WTC11 (cell line): ENCODE data around the gene STXBP5. TPM values are rescaled to one million over a fixed set of nuclear protein-coding genes. Genes with fewer than 3 reads are reported as not detected.

Source experiments
- ATAC-seq: fragments of 200-7000 bp; cut with Tn5 transposase; 2 replicates; pipeline ENCODE4 v1.10.0; 2021; ENCODE audit warnings: mild to moderate bottlenecking, moderate library complexity
- CTCF ChIA-PET: fragments of 300-600 bp; sonication (Branson Sonifier 250); formaldehyde crosslinking; loops from one replicate; lab custom pipeline; 2021; ENCODE audit warnings: antibody characterized with exemption; lab: Charles Lee
- POLR2A ChIA-PET: fragments of 350-600 bp; sonication (Branson Sonifier 250); formaldehyde crosslinking; loops from one replicate; lab custom pipeline; 2021; ENCODE audit warnings: antibody characterized with exemption; lab: Charles Lee
- DNase-seq: peaks from one replicate; pipeline ENCODE4 v3.0.0; 2021; ENCODE audit warnings: low spot score
- H3K27ac Mint-ChIP-seq: 2 replicates; pipeline ENCODE4 v1.8.0; 2021; ENCODE audit warnings: mixed read lengths
- H3K27me3 Mint-ChIP-seq: 2 replicates; pipeline ENCODE4 v1.8.0; 2021; ENCODE audit warnings: low read depth, mild to moderate bottlenecking, moderate library complexity, mixed read lengths
- H3K36me3 Mint-ChIP-seq: 2 replicates; pipeline ENCODE4 v1.8.0; 2021; ENCODE audit warnings: mixed read lengths
- H3K4me1 Mint-ChIP-seq: 2 replicates; pipeline ENCODE4 v1.8.0; 2022; ENCODE audit warnings: mixed read lengths
- H3K4me3 Mint-ChIP-seq: 2 replicates; pipeline ENCODE4 v1.8.0; 2021; ENCODE audit warnings: mild to moderate bottlenecking, moderate library complexity, mixed read lengths
- H3K9me3 Mint-ChIP-seq: 2 replicates; pipeline ENCODE4 v1.8.0; 2021; ENCODE audit warnings: mixed read lengths
- AR ChIP-seq: fragments of 250-450 bp; sonication (Bioruptor Pico); IDR thresholded peaks from 2 replicates; pipeline ENCODE4 v1.9.0; 2021; ENCODE audit warnings: mild to moderate bottlenecking
- ARID4B ChIP-seq: sonication (generic); formaldehyde crosslinking; IDR thresholded peaks from 2 replicates; pipeline ENCODE4 v1.8.0; 2023; ENCODE audit warnings: missing genetic modification reagents, mild to moderate bottlenecking, borderline replicate concordance
- ATF6 ChIP-seq: sonication (generic); formaldehyde crosslinking; IDR thresholded peaks from 2 replicates; pipeline ENCODE4 v1.8.1; 2023; ENCODE audit warnings: mild to moderate bottlenecking, missing genetic modification reagents
- FOXJ3 ChIP-seq: sonication (generic); formaldehyde crosslinking; IDR thresholded peaks from 2 replicates; pipeline ENCODE4 v1.9.0; 2021; ENCODE audit warnings: missing genetic modification reagents, mild to moderate bottlenecking, borderline replicate concordance
- HMGA2 ChIP-seq: fragments of 250-450 bp; sonication (Bioruptor Pico); IDR thresholded peaks from 2 replicates; pipeline ENCODE4 v1.4.0; 2021; ENCODE audit warnings: mild to moderate bottlenecking, moderate library complexity
- JAZF1 ChIP-seq: fragments of 250-450 bp; sonication (Bioruptor Pico); IDR thresholded peaks from 2 replicates; pipeline ENCODE4 v1.9.0; 2021; ENCODE audit warnings: moderate library complexity, mild to moderate bottlenecking, inconsistent platforms
- NFATC4 ChIP-seq: fragments of 250-450 bp; sonication (Bioruptor Pico); IDR thresholded peaks from 2 replicates; pipeline ENCODE4 v1.9.0; 2021; ENCODE audit warnings: mild to moderate bottlenecking
- OVOL2 ChIP-seq: fragments of 250-450 bp; sonication (Bioruptor Pico); IDR thresholded peaks from 2 replicates; pipeline ENCODE4 v1.9.0; 2021; ENCODE audit warnings: mild to moderate bottlenecking, borderline replicate concordance
- PRRX2 ChIP-seq: fragments of 250-450 bp; sonication (Bioruptor Pico); IDR thresholded peaks from 2 replicates; pipeline ENCODE4 v1.8.0; 2021; ENCODE audit warnings: mild to moderate bottlenecking
- SOX15 ChIP-seq: fragments of 250-450 bp; sonication (Bioruptor Pico); IDR thresholded peaks from 2 replicates; pipeline ENCODE4 v1.9.0; 2021; ENCODE audit warnings: mild to moderate bottlenecking
- TEAD1 ChIP-seq: sonication (generic); formaldehyde crosslinking; IDR thresholded peaks from 2 replicates; pipeline ENCODE4 v1.8.0; 2022; ENCODE audit warnings: mild to moderate bottlenecking, missing genetic modification reagents
- ZBTB21 ChIP-seq: sonication (generic); formaldehyde crosslinking; IDR thresholded peaks from 2 replicates; pipeline ENCODE4 v1.8.1; 2023; ENCODE audit warnings: mild to moderate bottlenecking, missing genetic modification reagents, borderline replicate concordance
- ZNF416 ChIP-seq: fragments of 250-450 bp; sonication (Bioruptor Pico); IDR thresholded peaks from 2 replicates; pipeline ENCODE4 v1.9.0; 2021; ENCODE audit warnings: mild to moderate bottlenecking, inconsistent platforms
- total RNA-seq: library from RNA; stranded (reverse); gene quantifications from 3 replicates; pipeline ENCODE4 v1.2.3, GENCODE V29; 2021
- TF ChIP-seq, protein P1 (sequence below): fragments of 250-450 bp; sonication (Bioruptor Pico); IDR thresholded peaks from 2 replicates; pipeline ENCODE4 v1.9.0; 2021; ENCODE audit warnings: mild to moderate bottlenecking
- TF ChIP-seq, protein P2 (sequence below): sonication (generic); formaldehyde crosslinking; conservative IDR thresholded peaks from 2 replicates; pipeline ENCODE4 v1.8.1; 2023; ENCODE audit warnings: mild to moderate bottlenecking, low read depth, missing genetic modification reagents, moderate library complexity
- TF ChIP-seq, protein P3 (sequence below): sonication (generic); formaldehyde crosslinking; IDR thresholded peaks from 2 replicates; pipeline ENCODE4 v1.8.0; 2022; ENCODE audit warnings: mild to moderate bottlenecking, missing genetic modification reagents
- TF ChIP-seq, protein P4 (sequence below): fragments of 200-600 bp; IDR thresholded peaks from 2 replicates; pipeline ENCODE4 v1.8.0; 2022; ENCODE audit warnings: antibody characterized with exemption
- TF ChIP-seq, protein P5 (sequence below): fragments of 250-450 bp; sonication (Bioruptor Pico); IDR thresholded peaks from 2 replicates; pipeline ENCODE4 v1.9.0; 2021; ENCODE audit warnings: moderate library complexity, mild to moderate bottlenecking, inconsistent platforms, borderline replicate concordance

STXBP5 gene
- total RNA-seq, 1 experiment from 2014 or later: 13.2 TPM

- POLR2A ChIA-PET: no interaction called here
- DNase-seq: no peak
- H3K4me1 Mint-ChIP-seq: peaks cover 20% of the 10 kb centered on the region
- TF ChIP-seq ARID4B (CRISPR knock-in tag) (no peak), ATF6 (CRISPR knock-in tag) (no peak)
- TF ChIP-seq, all 79 proteins: peak for 0
- H3K36me3 Mint-ChIP-seq: peaks cover 7% of the 10 kb centered on the region; the same call in 1 of the 2 replicates
- ATAC-seq: no peak
- H3K4me3 Mint-ChIP-seq: no peak overlapping the region
- no peak overlapping the region for H3K27ac Mint-ChIP-seq
- H3K27me3 Mint-ChIP-seq: no peaks in the 10 kb centered on the region
- CTCF ChIA-PET: no interaction called here
- no peaks in the 10 kb centered on the region for H3K9me3 Mint-ChIP-seq
These were observed 107.0 kb downstream of the STXBP5 start for GRCh38 chr6:147311218-147311617.

DNA sequence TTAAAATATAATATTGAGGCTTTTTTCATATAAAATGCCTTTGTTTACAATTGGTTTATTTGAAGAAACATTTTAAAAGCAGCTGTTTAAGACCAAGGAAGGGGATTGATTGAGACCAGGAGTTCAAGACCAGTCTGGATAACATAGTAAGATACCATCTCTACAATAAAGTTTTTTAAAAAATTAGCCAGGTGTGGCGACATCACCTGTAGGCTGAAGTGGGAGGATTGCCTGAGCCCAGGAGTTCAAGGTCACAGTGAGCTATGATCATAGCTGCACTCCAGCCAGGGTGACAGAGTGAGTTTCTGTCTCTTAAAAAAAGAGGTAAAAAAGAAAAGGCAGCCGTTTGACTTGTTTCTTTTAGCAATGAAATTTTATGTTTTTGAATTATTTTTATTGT is 117.0 kb downstream of the STXBP5 start:
- Mint-ChIP-seq H3K27me3 (no peaks in the 10 kb centered on the region), H3K4me1 (peaks cover 14% of the 10 kb centered on the region), H3K9me3 (no peaks in the 10 kb centered on the region), H3K36me3 (peaks cover 6% of the 10 kb centered on the region; the same call in 1 of the 2 replicates), H3K27ac (no peak overlapping the region), H3K4me3 (no peak overlapping the region)
- no peak for ATAC-seq
- no peak for DNase-seq
- ChIA-PET POLR2A (no interaction called here), CTCF (no interaction called here)
- no peak for TF ChIP-seq OVOL2
- no peak for TF ChIP-seq AR (CRISPR knock-in tag)
- TF ChIP-seq, protein P1, sequence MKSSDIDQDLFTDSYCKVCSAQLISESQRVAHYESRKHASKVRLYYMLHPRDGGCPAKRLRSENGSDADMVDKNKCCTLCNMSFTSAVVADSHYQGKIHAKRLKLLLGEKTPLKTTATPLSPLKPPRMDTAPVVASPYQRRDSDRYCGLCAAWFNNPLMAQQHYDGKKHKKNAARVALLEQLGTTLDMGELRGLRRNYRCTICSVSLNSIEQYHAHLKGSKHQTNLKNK (CRISPR knock-in tag): no peak
- TF ChIP-seq JAZF1 (CRISPR knock-in tag): no peak
- TF ChIP-seq, protein P2, sequence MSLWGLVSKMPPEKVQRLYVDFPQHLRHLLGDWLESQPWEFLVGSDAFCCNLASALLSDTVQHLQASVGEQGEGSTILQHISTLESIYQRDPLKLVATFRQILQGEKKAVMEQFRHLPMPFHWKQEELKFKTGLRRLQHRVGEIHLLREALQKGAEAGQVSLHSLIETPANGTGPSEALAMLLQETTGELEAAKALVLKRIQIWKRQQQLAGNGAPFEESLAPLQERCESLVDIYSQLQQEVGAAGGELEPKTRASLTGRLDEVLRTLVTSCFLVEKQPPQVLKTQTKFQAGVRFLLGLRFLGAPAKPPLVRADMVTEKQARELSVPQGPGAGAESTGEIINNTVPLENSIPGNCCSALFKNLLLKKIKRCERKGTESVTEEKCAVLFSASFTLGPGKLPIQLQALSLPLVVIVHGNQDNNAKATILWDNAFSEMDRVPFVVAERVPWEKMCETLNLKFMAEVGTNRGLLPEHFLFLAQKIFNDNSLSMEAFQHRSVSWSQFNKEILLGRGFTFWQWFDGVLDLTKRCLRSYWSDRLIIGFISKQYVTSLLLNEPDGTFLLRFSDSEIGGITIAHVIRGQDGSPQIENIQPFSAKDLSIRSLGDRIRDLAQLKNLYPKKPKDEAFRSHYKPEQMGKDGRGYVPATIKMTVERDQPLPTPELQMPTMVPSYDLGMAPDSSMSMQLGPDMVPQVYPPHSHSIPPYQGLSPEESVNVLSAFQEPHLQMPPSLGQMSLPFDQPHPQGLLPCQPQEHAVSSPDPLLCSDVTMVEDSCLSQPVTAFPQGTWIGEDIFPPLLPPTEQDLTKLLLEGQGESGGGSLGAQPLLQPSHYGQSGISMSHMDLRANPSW (CRISPR knock-in tag): no peak
- TF ChIP-seq, protein P3, sequence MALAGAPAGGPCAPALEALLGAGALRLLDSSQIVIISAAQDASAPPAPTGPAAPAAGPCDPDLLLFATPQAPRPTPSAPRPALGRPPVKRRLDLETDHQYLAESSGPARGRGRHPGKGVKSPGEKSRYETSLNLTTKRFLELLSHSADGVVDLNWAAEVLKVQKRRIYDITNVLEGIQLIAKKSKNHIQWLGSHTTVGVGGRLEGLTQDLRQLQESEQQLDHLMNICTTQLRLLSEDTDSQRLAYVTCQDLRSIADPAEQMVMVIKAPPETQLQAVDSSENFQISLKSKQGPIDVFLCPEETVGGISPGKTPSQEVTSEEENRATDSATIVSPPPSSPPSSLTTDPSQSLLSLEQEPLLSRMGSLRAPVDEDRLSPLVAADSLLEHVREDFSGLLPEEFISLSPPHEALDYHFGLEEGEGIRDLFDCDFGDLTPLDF (CRISPR knock-in tag): no peak
- TF ChIP-seq, protein P4, sequence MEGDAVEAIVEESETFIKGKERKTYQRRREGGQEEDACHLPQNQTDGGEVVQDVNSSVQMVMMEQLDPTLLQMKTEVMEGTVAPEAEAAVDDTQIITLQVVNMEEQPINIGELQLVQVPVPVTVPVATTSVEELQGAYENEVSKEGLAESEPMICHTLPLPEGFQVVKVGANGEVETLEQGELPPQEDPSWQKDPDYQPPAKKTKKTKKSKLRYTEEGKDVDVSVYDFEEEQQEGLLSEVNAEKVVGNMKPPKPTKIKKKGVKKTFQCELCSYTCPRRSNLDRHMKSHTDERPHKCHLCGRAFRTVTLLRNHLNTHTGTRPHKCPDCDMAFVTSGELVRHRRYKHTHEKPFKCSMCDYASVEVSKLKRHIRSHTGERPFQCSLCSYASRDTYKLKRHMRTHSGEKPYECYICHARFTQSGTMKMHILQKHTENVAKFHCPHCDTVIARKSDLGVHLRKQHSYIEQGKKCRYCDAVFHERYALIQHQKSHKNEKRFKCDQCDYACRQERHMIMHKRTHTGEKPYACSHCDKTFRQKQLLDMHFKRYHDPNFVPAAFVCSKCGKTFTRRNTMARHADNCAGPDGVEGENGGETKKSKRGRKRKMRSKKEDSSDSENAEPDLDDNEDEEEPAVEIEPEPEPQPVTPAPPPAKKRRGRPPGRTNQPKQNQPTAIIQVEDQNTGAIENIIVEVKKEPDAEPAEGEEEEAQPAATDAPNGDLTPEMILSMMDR: no peak
- no peak for TF ChIP-seq PRRX2 (CRISPR knock-in tag)
- TF ChIP-seq, protein P5, sequence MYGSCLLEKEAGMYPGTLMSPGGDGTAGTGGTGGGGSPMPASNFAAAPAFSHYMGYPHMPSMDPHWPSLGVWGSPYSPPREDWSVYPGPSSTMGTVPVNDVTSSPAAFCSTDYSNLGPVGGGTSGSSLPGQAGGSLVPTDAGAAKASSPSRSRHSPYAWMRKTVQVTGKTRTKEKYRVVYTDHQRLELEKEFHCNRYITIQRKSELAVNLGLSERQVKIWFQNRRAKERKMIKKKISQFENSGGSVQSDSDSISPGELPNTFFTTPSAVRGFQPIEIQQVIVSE (CRISPR knock-in tag): no peak
- TF ChIP-seq FOXJ3 (CRISPR knock-in tag): no peak
- TF ChIP-seq HMGA2 (CRISPR knock-in tag): no peak
- TF ChIP-seq ZNF416 (CRISPR knock-in tag): no peak
- TF ChIP-seq SOX15: no peak
- TF ChIP-seq NFATC4 (CRISPR knock-in tag): no peak
- no peak for TF ChIP-seq ZBTB21 (CRISPR knock-in tag)
- no peak for TF ChIP-seq TEAD1 (CRISPR knock-in tag)
